ENCODE results near the gene PGAP3.

PGAP3 gene

GRCh38 chr17:39722104-39722503 lies 34.2 kb upstream of the PGAP3 start:
- no peak for ATAC-seq
- TF ChIP-seq ZNF70 (CRISPR knock-in tag; IDR thresholded peaks at IDR 0.05) (no peak), CREB5 (CRISPR knock-in tag; IDR thresholded peaks at IDR 0.05; ENCODE audit: low read depth) (no peak), ZNF8 (CRISPR knock-in tag; IDR thresholded peaks at IDR 0.05) (no peak), RARB (CRISPR knock-in tag; IDR thresholded peaks at IDR 0.05) (no peak), ISL1 (CRISPR knock-in tag; IDR thresholded peaks at IDR 0.05) (no peak), ZC3H10 (CRISPR knock-in tag; IDR thresholded peaks at IDR 0.05) (no peak), CSDC2 (CRISPR knock-in tag; IDR thresholded peaks at IDR 0.05) (no peak), ZFP30 (CRISPR knock-in tag; IDR thresholded peaks at IDR 0.05) (no peak), ZFP3 (CRISPR knock-in tag; IDR thresholded peaks at IDR 0.05) (no peak), TOX (CRISPR knock-in tag; IDR thresholded peaks at IDR 0.05; ENCODE audit: borderline replicate concordance) (no peak), OSR1 (CRISPR knock-in tag; IDR thresholded peaks at IDR 0.05) (no peak), PATZ1 (CRISPR knock-in tag; IDR thresholded peaks at IDR 0.05; ENCODE audit: borderline replicate concordance) (no peak), ARNTL (CRISPR knock-in tag; IDR thresholded peaks at IDR 0.05; ENCODE audit: borderline replicate concordance, low read depth) (no peak), GLIS3 (CRISPR knock-in tag; IDR thresholded peaks at IDR 0.05) (no peak), CSRNP3 (CRISPR knock-in tag; IDR thresholded peaks at IDR 0.05) (no peak), TCF4 (CRISPR knock-in tag; IDR thresholded peaks at IDR 0.05; ENCODE audit: borderline replicate concordance) (no peak)
- TF ChIP-seq, protein P1, sequence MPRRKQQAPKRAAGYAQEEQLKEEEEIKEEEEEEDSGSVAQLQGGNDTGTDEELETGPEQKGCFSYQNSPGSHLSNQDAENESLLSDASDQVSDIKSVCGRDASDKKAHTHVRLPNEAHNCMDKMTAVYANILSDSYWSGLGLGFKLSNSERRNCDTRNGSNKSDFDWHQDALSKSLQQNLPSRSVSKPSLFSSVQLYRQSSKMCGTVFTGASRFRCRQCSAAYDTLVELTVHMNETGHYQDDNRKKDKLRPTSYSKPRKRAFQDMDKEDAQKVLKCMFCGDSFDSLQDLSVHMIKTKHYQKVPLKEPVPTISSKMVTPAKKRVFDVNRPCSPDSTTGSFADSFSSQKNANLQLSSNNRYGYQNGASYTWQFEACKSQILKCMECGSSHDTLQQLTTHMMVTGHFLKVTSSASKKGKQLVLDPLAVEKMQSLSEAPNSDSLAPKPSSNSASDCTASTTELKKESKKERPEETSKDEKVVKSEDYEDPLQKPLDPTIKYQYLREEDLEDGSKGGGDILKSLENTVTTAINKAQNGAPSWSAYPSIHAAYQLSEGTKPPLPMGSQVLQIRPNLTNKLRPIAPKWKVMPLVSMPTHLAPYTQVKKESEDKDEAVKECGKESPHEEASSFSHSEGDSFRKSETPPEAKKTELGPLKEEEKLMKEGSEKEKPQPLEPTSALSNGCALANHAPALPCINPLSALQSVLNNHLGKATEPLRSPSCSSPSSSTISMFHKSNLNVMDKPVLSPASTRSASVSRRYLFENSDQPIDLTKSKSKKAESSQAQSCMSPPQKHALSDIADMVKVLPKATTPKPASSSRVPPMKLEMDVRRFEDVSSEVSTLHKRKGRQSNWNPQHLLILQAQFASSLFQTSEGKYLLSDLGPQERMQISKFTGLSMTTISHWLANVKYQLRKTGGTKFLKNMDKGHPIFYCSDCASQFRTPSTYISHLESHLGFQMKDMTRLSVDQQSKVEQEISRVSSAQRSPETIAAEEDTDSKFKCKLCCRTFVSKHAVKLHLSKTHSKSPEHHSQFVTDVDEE (CRISPR knock-in tag; IDR thresholded peaks at IDR 0.05): no peak
- TF ChIP-seq, protein P2, sequence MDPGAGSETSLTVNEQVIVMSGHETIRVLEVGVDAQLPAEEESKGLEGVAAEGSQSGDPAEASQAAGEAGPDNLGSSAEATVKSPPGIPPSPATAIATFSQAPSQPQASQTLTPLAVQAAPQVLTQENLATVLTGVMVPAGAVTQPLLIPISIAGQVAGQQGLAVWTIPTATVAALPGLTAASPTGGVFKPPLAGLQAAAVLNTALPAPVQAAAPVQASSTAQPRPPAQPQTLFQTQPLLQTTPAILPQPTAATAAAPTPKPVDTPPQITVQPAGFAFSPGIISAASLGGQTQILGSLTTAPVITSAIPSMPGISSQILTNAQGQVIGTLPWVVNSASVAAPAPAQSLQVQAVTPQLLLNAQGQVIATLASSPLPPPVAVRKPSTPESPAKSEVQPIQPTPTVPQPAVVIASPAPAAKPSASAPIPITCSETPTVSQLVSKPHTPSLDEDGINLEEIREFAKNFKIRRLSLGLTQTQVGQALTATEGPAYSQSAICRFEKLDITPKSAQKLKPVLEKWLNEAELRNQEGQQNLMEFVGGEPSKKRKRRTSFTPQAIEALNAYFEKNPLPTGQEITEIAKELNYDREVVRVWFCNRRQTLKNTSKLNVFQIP (CRISPR knock-in tag; IDR thresholded peaks at IDR 0.05; ENCODE audit: borderline replicate concordance, low read depth): no peak

DNA sequence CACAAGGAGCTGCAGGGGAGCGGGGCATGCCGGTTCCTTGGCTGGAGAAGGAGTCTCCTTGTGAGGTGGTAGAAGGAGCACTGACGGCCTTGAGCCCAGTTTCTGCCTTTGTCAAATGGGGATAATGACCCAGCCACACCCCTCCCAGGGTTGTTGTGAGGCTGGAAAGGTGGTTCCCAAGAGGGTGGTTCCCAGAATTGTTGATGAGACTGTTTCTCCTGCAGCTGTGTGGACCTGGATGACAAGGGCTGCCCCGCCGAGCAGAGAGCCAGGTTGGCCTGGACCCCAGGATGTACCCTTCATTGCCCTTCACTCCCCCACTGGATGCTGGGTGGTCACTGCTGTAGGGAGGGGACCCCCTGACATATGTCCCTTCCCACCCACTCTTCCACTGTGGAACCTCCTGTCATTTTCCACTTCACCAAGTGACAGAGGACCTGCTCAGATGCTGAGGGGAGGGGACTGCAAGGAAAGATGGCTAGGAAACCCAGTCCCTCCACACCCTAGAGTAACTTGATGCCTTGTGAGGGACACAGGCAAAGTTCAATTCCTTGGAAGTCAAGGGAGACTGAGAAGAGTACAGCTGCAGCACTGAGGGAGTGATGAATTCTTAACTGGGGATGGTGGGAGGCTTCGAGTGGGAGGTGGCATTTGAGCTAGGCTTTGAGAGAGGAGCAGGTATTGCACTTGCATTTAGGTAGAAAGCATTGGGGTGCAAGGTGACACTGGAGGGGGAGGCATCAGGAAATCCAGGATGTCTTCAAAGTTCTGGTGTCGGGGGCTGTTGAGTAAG lies 31.9 kb upstream of the PGAP3 start:
- no peak for ATAC-seq
- TF ChIP-seq, protein P1 (CRISPR knock-in tag; IDR thresholded peaks at IDR 0.05): no peak
- TF ChIP-seq, protein P2 (CRISPR knock-in tag; IDR thresholded peaks at IDR 0.05; ENCODE audit: borderline replicate concordance, low read depth): no peak
- TF ChIP-seq BACH2 (CRISPR knock-in tag; IDR thresholded peaks at IDR 0.05; ENCODE audit: borderline replicate concordance) (no peak), TOX (CRISPR knock-in tag; IDR thresholded peaks at IDR 0.05; ENCODE audit: borderline replicate concordance) (no peak), SNAI2 (CRISPR knock-in tag; IDR thresholded peaks at IDR 0.05) (no peak), RARB (CRISPR knock-in tag; IDR thresholded peaks at IDR 0.05) (no peak)

Measured in SK-N-SH treated with all-trans-retinoic acid at 6 μM for 48 hours (cell line).